SK-N-SH treated with all-trans-retinoic acid at 6 μM for 48 hours (cell line): Measurements from ENCODE around the gene CLSTN2.

ENCODE experiments used
- BACH2 ChIP-seq: fragments of 250-450 bp; sonication (Bioruptor Pico); IDR thresholded peaks from 2 replicates; pipeline ENCODE4 v1.9.0; 2021; ENCODE audit warnings: mild to moderate bottlenecking, borderline replicate concordance
- CREB5 ChIP-seq: fragments of 250-450 bp; sonication (Bioruptor Pico); IDR thresholded peaks from 2 replicates; pipeline ENCODE4 v1.5.1; 2020; ENCODE audit warnings: low read depth, mild to moderate bottlenecking, moderate library complexity
- CSDC2 ChIP-seq: fragments of 250-450 bp; sonication (Bioruptor Pico); IDR thresholded peaks from 2 replicates; pipeline ENCODE4 v1.5.0; 2020; ENCODE audit warnings: mild to moderate bottlenecking, moderate library complexity
- ESRRG ChIP-seq: fragments of 250-450 bp; sonication (Bioruptor Pico); IDR thresholded peaks from 2 replicates; pipeline ENCODE4 v1.6.1; 2021; ENCODE audit warnings: mild to moderate bottlenecking
- OSR1 ChIP-seq: fragments of 250-450 bp; sonication (Bioruptor Pico); IDR thresholded peaks from 2 replicates; pipeline ENCODE4 v1.8.0; 2022; ENCODE audit warnings: moderate library complexity, mild to moderate bottlenecking, inconsistent platforms
- PATZ1 ChIP-seq: fragments of 250-450 bp; sonication (Bioruptor Pico); IDR thresholded peaks from 2 replicates; pipeline ENCODE4 v1.8.0; 2020; ENCODE audit warnings: mild to moderate bottlenecking, moderate library complexity, borderline replicate concordance
- POU6F1 ChIP-seq: fragments of 250-450 bp; sonication (Bioruptor Pico); IDR thresholded peaks from 2 replicates; pipeline ENCODE4 v1.8.0; 2021; ENCODE audit warnings: low read depth, mild to moderate bottlenecking, moderate library complexity, borderline replicate concordance
- PPARA ChIP-seq: fragments of 250-450 bp; sonication (Bioruptor Pico); IDR thresholded peaks from 2 replicates; pipeline ENCODE4 v1.5.0; 2020; ENCODE audit warnings: mild to moderate bottlenecking, borderline replicate concordance
- TOX ChIP-seq: fragments of 250-450 bp; sonication (Bioruptor Pico); IDR thresholded peaks from 2 replicates; pipeline ENCODE4 v1.8.0; 2021; ENCODE audit warnings: mild to moderate bottlenecking, moderate library complexity, borderline replicate concordance
- ZC3H10 ChIP-seq: fragments of 250-450 bp; sonication (Bioruptor Pico); IDR thresholded peaks from 2 replicates; pipeline ENCODE4 v1.5.1; 2021; ENCODE audit warnings: mild to moderate bottlenecking, moderate library complexity
- ZFP3 ChIP-seq: fragments of 250-450 bp; sonication (Bioruptor Pico); IDR thresholded peaks from 2 replicates; pipeline ENCODE4 v1.5.0; 2020; ENCODE audit warnings: mild to moderate bottlenecking, moderate library complexity
- ZFP30 ChIP-seq: fragments of 450-650 bp; formaldehyde crosslinking; IDR thresholded peaks from 2 replicates; pipeline ENCODE4 v1.5.0; 2022; ENCODE audit warnings: mild to moderate bottlenecking, moderate library complexity

- TF ChIP-seq POU6F1 (CRISPR knock-in tag) (no peak), BACH2 (CRISPR knock-in tag) (no peak), ESRRG (CRISPR knock-in tag) (no peak), PPARA (no peak), ZC3H10 (CRISPR knock-in tag) (no peak), ZFP3 (CRISPR knock-in tag) (no peak), ZFP30 (CRISPR knock-in tag) (no peak), CREB5 (CRISPR knock-in tag) (no peak), PATZ1 (CRISPR knock-in tag) (no peak), TOX (CRISPR knock-in tag) (no peak), CSDC2 (CRISPR knock-in tag) (no peak), OSR1 (CRISPR knock-in tag) (no peak)
These were observed 536.0 kb downstream of the CLSTN2 start for GRCh38 chr3:140470962-140471361.
